C4-2B (cell line): Measurements from ENCODE around the gene PDSS2.

Experiments used
- CTCF ChIP-seq: fragments of 450-650 bp; conservative IDR thresholded peaks from 2 replicates; pipeline ENCODE4 v1.5.1; 2017; ENCODE audit warnings: mild to moderate bottlenecking
- ZFX ChIP-seq: fragments of 450-650 bp; IDR thresholded peaks from 2 replicates; pipeline ENCODE4 v1.6.1; 2017

GRCh38 chr6:107284805-107285204 lies 174.6 kb downstream of the PDSS2 start:
- TF ChIP-seq CTCF (no peak), ZFX (no peak)
